GM21423 (cell line): Measurements from ENCODE around the gene LPCAT3.
"Not testable (repeated sequence)": the region's sequence is repeated elsewhere in the genome, so short reads cannot be mapped to it uniquely, and the experiment has no call there.

Source experiments
- ATAC-seq: cut with Tn5 transposase; IDR thresholded peaks from one replicate; pipeline ENCODE4 v1.9.1; 2021; ENCODE audit warnings: mild to moderate bottlenecking, moderate library complexity; ENCODE audit not compliant: unreplicated experiment

LPCAT3 gene

DNA sequence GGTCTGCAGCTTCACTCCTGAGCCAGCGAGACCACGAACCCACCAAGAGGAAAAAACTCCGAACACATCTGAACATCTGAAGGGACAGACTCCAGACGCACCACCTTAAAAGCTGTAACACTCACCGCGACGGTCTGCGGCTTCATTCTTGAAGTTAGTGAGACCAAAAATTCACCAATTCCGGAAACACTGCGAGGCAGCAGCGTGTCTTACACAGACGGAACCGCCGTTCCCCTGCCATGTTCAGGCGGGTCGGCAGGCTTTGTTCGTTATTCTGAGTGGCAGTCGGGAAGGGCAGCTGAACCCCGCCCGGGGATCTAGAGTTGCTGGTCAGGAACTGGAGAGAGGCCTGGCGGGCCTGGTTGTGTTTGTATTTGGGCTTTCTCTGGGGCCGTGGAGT is 20.3 kb upstream of the LPCAT3 start:
- no peak for ATAC-seq

- ATAC-seq = not testable (repeated sequence)
Observed at GRCh38 chr12:7037411-7037810, 19.1 kb upstream of the LPCAT3 start.

- ATAC-seq = no peak
Observed at GRCh38 chr12:7035463-7035862, 17.2 kb upstream of the LPCAT3 start.

GRCh38 chr12:7034464-7034863 is 16.2 kb upstream of the LPCAT3 start:
- ATAC-seq = no peak

DNA sequence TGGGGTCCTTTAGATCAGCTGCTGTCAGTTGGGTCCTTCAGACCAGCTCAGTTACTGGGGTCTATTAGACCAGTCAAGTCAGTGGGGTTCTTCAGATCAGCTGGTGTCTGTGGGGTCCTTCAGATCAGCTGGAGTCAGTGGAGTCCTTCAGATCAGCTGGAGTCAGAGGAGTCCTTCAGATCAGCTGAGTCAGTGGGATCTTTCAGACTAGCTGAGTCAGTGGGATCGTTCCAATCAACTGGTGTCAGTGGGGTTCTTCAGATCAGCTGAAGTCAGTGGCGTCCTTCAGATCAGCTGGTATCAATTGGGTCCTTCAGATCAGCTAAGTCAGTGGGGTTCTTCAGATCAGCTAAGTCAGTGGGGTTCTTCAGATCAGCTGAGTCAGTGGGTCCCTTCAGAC is 14.7 kb upstream of the LPCAT3 start:
- no peak for ATAC-seq

GRCh38 chr12:7031306-7031705 is 13.0 kb upstream of the LPCAT3 start:
- ATAC-seq = no peak

- no peak for ATAC-seq
Observed at GRCh38 chr12:7026854-7027253, 8.6 kb upstream of the LPCAT3 start.

DNA sequence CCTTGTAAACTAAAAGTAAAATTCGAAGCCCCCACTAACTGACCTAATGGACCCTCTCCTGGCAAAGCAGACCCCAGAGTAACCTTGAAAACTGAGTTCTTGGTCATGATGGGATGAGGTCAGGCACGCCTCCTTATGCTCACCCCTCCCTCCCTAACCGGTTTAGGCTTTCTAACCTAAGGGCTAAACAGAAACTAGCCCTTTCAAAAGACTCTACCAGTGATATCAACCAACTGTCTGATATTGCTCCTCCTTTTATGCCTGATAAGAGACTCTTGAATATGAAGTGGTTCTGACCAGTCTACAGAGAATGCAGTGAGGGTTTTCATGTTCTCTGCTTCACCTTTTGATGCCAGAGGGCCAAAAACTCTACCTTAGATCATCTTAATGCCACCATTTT is 4.8 kb upstream of the LPCAT3 start:
- ATAC-seq = no peak

- ATAC-seq = no peak
Observed at GRCh38 chr12:7021956-7022355, 3.7 kb upstream of the LPCAT3 start.

- ATAC-seq = no peak
Observed at GRCh38 chr12:7019043-7019569, 830 bp upstream of the LPCAT3 start.

DNA sequence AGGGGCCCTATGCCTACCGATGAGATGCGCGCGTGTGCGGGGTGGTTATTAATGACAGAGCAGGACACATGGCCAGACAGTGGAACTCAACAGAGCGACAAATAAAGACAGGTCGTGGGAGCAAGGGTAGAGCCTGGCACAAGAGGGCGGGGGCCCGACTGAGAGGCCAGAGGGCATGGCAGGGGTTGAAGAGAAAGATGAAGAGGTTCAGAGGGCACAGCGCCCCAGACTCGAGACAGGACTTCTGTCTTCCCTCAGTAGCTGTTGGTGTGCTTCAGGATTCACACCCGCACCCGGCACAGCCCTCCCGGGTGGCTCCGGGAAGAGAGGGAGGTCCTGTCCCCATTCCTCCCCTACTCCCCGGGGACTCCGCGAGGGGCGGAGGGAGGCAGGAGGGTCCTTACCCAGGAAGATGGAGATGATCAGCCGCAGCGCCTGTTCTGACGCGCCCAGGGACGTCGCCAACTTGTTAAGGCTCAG is 366 bp downstream of the LPCAT3 start:
- ATAC-seq = peak; percentile 20

DNA sequence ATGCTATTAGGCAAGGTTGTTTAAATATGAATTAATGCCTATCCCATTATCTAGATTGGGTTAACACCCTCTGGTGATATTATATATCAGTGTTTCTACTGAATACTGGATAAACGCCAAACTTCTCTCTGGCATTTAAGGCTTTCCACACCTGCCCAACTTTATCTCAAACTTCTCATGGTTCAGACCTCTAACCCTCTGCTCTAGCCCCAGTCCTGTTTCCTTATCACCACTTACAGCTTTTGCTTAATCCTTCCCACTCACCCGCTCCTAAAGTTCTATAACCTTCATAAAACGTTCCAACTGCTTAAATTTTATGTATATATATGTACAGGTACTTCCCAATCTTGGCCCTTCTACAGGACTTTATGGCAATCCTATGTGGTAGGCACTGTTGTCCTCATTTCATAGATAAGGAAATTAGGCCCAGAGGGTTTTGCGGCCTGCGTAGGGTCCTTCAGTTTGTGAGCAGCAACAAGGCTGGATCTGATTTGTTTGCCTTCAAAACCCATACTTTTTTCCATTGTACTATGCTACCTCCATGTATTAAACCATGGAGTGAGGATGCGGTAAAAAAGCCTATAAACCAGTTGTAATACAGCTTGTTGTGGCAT is 1.2 kb downstream of the LPCAT3 start:
- no peak for ATAC-seq

DNA sequence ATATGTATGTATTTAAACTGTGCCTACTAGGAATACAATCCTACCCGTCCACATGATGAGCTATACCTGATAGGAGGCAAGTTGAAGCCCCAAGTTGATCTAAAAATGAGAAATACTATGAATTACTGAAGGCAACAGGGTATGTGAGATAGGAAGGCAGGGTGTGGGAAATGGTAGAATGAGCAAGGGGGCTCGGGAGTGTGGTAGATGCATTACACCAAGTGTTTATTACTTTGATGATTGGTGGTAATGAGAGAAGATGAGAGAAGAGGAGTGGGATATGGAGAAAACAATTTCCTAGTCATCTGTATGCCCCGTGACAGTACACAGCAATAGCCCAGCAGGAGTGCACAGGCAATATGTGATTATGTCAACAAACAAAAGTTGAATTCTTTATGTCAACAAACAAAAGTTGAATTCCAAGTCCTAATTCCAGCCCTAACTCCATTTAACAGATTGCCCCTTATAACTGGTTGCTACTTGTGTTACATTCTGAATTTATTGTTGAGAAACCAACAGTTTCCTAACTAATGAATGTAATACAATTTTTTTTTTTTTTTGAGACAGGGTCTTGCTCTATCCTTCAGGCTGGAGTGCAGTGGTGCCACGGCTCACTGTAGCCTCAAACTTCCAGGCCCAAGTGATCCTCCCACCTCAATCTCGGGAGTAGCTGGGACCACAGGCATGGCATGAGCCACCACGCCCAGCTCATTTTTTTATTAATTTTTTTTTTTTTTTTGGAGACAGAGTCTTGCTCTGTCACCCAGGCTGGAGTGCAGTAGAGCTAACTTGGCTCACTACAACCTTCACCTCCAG is 2.5 kb downstream of the LPCAT3 start:
- no peak for ATAC-seq

DNA sequence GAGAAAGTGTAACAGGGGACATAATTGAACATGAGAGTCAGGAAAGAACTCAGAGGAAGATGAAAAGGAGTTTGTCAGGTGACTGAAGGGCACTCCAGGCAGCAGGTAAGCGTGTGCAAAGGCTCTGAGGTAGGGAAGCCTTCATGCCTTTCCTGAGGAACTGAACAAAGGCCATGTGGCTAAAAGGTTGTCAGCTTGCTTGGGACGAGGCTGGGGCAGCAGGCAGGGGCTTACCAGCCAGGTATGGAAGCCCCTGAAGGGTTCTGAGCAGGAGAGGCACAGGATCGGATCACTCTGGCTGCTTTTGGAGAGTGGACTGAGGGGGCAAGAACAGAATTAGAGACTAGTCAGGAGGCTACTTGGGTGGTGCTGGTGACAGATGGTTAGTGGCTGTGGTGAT is 5.2 kb downstream of the LPCAT3 start:
- no peak for ATAC-seq

DNA sequence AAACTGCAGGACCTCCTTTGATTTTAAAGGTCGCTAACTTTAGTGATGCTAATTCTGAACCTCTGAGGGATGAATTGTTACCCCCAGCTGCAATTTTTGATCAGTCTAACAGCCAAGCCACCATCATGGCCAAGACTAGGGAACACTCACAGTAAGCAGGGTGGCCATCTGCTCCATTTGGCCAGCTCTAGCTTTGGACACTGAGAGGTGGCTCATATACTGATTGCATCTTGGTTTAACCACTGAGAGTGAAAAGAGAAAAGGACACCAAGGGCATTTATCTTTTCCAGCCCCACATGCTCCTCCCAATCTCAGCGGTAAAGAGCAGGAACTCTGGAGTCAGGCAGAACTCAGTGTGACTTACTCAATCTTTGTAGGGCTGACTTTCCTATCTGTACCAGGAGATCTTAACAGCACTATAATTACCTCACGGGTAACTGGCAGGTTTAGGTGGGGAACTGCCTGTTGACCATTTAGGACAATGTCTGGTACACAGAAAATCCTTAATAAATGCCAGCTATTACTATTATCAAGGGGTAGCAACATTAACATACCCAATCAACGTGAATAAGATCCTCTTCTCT is 6.2 kb downstream of the LPCAT3 start:
- ATAC-seq = no peak

- not testable (repeated sequence) for ATAC-seq
Observed at GRCh38 chr12:7011398-7011797, 6.9 kb downstream of the LPCAT3 start.

DNA sequence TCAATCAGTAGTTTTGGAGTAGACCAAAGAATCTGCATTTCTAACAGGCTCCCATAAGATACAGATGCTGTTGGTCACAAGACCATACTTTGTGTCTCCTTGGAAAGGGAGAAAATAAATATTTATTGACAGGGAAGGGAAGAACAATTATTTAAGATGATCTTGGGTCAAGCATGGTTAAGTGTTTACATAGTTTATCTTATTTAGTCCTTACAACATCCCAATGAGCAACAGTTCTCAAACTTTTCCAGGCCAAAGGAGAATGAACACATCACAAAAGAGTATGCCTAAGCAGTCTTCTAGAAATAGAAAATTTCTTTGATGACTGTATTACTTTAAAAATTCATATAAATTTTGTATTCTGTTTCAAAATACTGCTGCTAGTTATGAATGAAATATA is 8.8 kb downstream of the LPCAT3 start:
- no peak for ATAC-seq

- ATAC-seq = no peak
Observed at GRCh38 chr12:7008864-7009263, 9.4 kb downstream of the LPCAT3 start.

GRCh38 chr12:7006639-7007038 is 11.6 kb downstream of the LPCAT3 start:
- no peak for ATAC-seq

- no peak for ATAC-seq
Observed at GRCh38 chr12:7005311-7005710, 13.0 kb downstream of the LPCAT3 start.

GRCh38 chr12:7004840-7005239 is 13.4 kb downstream of the LPCAT3 start:
- ATAC-seq = no peak

GRCh38 chr12:7004287-7004803 is 13.9 kb downstream of the LPCAT3 start:
- ATAC-seq = no peak
